ENCODE results near the gene EFNA5. TPM values are rescaled to one million over a fixed set of nuclear protein-coding genes. Genes with fewer than 3 reads are reported as not detected.

Gene EFNA5
- total RNA-seq, 2 experiments from 2014 or later: not detected

- no peak for TF ChIP-seq CTCF (IDR thresholded peaks at IDR 0.05)
- no peaks in the 10 kb centered on the region for H3K27me3 Mint-ChIP-seq
- DNase-seq: no peak
- Histone ChIP-seq H3K36me3 (ENCODE audit: insufficient read depth, low read length) (no peaks in the 10 kb centered on the region), H3K27me3 (ENCODE audit: control insufficient read depth in 1 of 2, insufficient read depth in 2 of 2, low read length in 2 of 2) (no peaks in the 10 kb centered on the region), H3K27ac (ENCODE audit: low read depth in 1 of 2, low read length in 2 of 2) (no peak overlapping the region), H3K4me3 (ENCODE audit: low read length) (no peak overlapping the region), H3K4me1 (ENCODE audit: insufficient read depth, low read length) (no peaks in the 10 kb centered on the region), H3K9me3 (ENCODE audit: control insufficient read depth in 1 of 2, insufficient read depth in 1 of 2, low read length in 2 of 2) (no peaks in the 10 kb centered on the region)
- intact Hi-C loops (cut with DNase I, micrococcal nuclease): no loop called here
- no peak overlapping the region for H3K27ac Mint-ChIP-seq
- ATAC-seq (ENCODE audit: poor library complexity): no peak
- H3K4me1 Mint-ChIP-seq (ENCODE audit: low read depth): no peaks in the 10 kb centered on the region
- no peak overlapping the region for H3K4me3 Mint-ChIP-seq
- H3K36me3 Mint-ChIP-seq (ENCODE audit: low read depth): no peaks in the 10 kb centered on the region
- ChIA-PET CTCF (interaction anchor here (1.5 kb wide), 1 partner anchor 13 kb away, joined by 4 read pairs; no protein-coding TSS in a partner anchor), POLR2A (no interaction called here)
- H3K9me3 Mint-ChIP-seq: no peaks in the 10 kb centered on the region
These were observed 246.2 kb downstream of the EFNA5 start for GRCh38 chr5:107424491-107424890.

GRCh38 chr5:107422494-107422893, 248.2 kb downstream of the EFNA5 start:
- Mint-ChIP-seq H3K36me3 (ENCODE audit: low read depth) (no peaks in the 10 kb centered on the region), H3K27ac (no peak overlapping the region), H3K9me3 (no peaks in the 10 kb centered on the region), H3K4me1 (ENCODE audit: low read depth) (no peaks in the 10 kb centered on the region), H3K4me3 (no peak overlapping the region), H3K27me3 (peaks cover 4% of the 10 kb centered on the region)
- intact Hi-C loops (cut with DNase I, micrococcal nuclease): no loop called here
- no peak for DNase-seq
- H3K27ac ChIP-seq (ENCODE audit: low read depth in 1 of 2, low read length in 2 of 2): no peak overlapping the region
- no peaks in the 10 kb centered on the region for H3K4me1 ChIP-seq (ENCODE audit: insufficient read depth, low read length)
- ChIA-PET CTCF (no interaction called here), POLR2A (no interaction called here)
- TF ChIP-seq CTCF (IDR thresholded peaks at IDR 0.05): no peak
- H3K27me3 ChIP-seq (ENCODE audit: control insufficient read depth in 1 of 2, insufficient read depth in 2 of 2, low read length in 2 of 2): no peaks in the 10 kb centered on the region
- no peaks in the 10 kb centered on the region for H3K36me3 ChIP-seq (ENCODE audit: insufficient read depth, low read length)
- H3K4me3 ChIP-seq (ENCODE audit: low read length): no peak overlapping the region
- H3K9me3 ChIP-seq (ENCODE audit: control insufficient read depth in 1 of 2, insufficient read depth in 1 of 2, low read length in 2 of 2): no peaks in the 10 kb centered on the region
- ATAC-seq (ENCODE audit: poor library complexity): no peak

GRCh38 chr5:107419498-107419897, 251.2 kb downstream of the EFNA5 start:
- H3K27me3 Mint-ChIP-seq: peaks cover 4% of the 10 kb centered on the region
- ChIA-PET POLR2A (no interaction called here), CTCF (no interaction called here)
- ATAC-seq (ENCODE audit: poor library complexity) (no peak), DNase-seq (no peak)
- H3K4me1 Mint-ChIP-seq (ENCODE audit: low read depth): no peaks in the 10 kb centered on the region
- Histone ChIP-seq H3K36me3 (ENCODE audit: insufficient read depth, low read length) (no peaks in the 10 kb centered on the region), H3K4me3 (ENCODE audit: low read length) (no peak overlapping the region), H3K27ac (ENCODE audit: low read depth in 1 of 2, low read length in 2 of 2) (no peak overlapping the region), H3K4me1 (ENCODE audit: insufficient read depth, low read length) (no peaks in the 10 kb centered on the region), H3K9me3 (ENCODE audit: control insufficient read depth in 1 of 2, insufficient read depth in 1 of 2, low read length in 2 of 2) (no peaks in the 10 kb centered on the region), H3K27me3 (ENCODE audit: control insufficient read depth in 1 of 2, insufficient read depth in 2 of 2, low read length in 2 of 2) (no peaks in the 10 kb centered on the region)
- H3K36me3 Mint-ChIP-seq (ENCODE audit: low read depth): no peaks in the 10 kb centered on the region
- intact Hi-C loops (cut with DNase I, micrococcal nuclease): no loop called here
- no peak overlapping the region for H3K4me3 Mint-ChIP-seq
- H3K9me3 Mint-ChIP-seq: no peaks in the 10 kb centered on the region
- no peak overlapping the region for H3K27ac Mint-ChIP-seq
- TF ChIP-seq CTCF (IDR thresholded peaks at IDR 0.05): no peak

Measured in CD4-positive, alpha-beta T cell (primary cell).